ENCODE data around the gene SLC9A3.

DNA sequence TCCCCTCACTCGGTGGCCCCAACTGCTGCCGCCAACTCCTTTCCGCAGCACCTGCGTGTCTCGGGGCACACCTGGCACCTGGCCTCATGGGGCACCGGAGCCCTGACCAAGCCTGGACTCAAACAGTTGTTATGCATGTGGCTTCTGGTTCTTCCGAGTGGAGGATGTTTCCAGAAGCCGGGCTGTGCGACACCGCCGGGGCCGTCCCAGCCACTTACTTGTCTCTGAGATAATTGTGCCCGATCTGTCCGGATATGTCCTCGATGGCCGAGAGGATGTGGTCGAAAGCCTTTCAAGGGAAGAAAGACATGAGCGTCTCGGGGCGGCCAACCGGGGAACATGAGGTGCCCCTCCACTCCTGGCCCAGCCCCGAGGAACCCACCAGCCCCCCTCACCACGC, 42.9 kb downstream of the SLC9A3 start:
- TF ChIP-seq, protein P1, sequence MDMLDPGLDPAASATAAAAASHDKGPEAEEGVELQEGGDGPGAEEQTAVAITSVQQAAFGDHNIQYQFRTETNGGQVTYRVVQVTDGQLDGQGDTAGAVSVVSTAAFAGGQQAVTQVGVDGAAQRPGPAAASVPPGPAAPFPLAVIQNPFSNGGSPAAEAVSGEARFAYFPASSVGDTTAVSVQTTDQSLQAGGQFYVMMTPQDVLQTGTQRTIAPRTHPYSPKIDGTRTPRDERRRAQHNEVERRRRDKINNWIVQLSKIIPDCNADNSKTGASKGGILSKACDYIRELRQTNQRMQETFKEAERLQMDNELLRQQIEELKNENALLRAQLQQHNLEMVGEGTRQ (IDR thresholded peaks at IDR 0.05; ENCODE audit: low read depth, low read length) = no peak
- TF ChIP-seq, protein P1 (CRISPR knock-in tag; IDR thresholded peaks at IDR 0.05; ENCODE audit: borderline replicate concordance) = no peak
- no peak for TF ChIP-seq MAFK (conservative IDR thresholded peaks at IDR 0.05 in 1 of 2, IDR thresholded peaks at IDR 0.05 in 1 of 2; ENCODE audit: low read length in 2 of 2)
- TF ChIP-seq FOXK2 (IDR thresholded peaks at IDR 0.05) = no peak

Measured in HepG2 (cell line).